GM18519 (cell line): ENCODE measurements around the gene IMMP2L.
"Not testable (repeated sequence)": the region's sequence is repeated elsewhere in the genome, so short reads cannot be mapped to it uniquely, and the experiment has no call there.

Experiments used
- ATAC-seq: cut with Tn5 transposase; IDR thresholded peaks from one replicate; pipeline ENCODE4 v1.9.1; 2021; ENCODE audit warnings: mild to moderate bottlenecking, moderate library complexity; ENCODE audit not compliant: unreplicated experiment, low FRiP score

IMMP2L gene

DNA sequence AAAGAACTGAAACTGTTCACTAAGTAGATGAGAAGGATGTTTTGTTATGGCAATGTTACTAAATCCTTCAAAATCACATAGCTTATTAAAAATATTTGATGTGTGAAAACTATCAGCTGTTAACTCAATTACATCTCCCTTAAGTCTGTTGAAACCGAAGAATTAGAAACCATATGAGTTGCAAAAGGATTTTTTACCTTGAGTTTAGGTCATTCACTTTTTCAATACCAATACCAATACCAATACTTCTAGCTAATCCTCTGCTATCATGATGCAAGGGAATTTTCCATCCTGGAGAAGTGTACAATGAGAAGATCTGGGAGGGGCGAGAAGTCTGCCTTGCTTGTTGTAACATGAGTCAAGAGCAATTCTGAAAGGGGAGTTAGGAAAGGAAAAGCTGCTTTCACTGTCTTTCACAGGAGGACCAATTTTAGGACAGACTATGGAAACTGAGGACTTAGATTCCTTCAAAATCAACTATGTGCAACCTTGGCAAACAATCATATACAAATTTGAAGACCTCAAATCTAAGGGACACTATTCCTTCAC, 199.7 kb downstream of the IMMP2L start:
- ATAC-seq = no peak

DNA sequence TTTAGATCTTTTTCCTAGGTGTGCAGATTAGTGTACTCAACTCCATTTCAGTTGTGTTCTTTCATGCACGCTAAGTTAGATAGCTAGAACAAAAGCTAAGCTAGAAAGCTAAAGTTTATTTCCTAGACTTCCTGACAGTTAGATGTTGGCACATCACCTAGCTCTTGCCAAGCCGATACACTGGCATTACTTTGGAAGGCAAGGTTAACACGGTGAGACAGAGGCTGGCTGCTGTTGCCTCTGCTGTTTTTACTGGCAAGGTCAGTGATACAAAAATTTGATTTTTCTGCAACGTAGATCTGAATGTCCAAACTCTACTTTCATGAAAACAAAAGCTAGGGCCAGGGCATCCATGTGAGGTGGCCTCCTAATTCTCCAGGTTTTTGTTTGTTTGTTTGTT, 203.4 kb downstream of the IMMP2L start:
- ATAC-seq = no peak

DNA sequence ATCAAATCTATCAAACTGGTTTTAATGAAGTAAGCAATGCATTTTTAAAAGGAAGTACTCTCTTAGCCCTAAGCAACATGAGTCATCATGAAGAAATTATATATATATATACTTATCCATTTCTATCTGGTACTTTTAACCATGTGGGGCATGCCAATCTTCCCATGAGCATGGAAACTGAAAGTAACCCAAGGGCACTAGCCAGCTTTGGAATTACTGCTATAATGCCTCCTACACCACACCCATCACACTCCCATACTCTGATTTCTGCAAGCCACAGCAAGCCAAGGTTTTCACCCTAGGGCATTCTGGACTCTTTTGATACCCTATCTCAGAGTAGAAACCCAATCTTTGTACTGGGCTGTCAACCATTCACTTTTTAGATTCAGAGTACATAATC, 204.6 kb downstream of the IMMP2L start:
- ATAC-seq = no peak

DNA sequence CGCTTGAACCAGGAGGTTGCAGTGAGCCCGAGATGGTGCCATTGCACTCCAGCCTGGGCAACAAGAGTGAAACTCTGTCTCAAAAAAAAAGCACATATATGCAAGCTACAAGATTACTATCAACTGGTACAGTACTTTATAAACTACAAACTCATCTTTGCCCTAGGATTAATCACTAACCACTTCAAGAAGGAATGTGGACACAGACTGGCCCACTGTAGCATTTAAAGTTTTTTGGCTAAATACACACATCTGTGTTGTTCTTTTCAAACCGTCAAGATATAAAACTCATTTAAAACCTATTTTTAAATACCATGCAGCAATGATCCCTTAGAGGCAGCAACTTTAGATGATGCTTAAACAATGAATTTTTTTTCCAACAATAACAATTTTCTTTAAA, 205.4 kb downstream of the IMMP2L start:
- no peak for ATAC-seq

GRCh38 chr7:111352319-111352718, 210.0 kb downstream of the IMMP2L start:
- ATAC-seq = no peak

- no peak for ATAC-seq
Observed at GRCh38 chr7:111346219-111346618, 216.1 kb downstream of the IMMP2L start.

DNA sequence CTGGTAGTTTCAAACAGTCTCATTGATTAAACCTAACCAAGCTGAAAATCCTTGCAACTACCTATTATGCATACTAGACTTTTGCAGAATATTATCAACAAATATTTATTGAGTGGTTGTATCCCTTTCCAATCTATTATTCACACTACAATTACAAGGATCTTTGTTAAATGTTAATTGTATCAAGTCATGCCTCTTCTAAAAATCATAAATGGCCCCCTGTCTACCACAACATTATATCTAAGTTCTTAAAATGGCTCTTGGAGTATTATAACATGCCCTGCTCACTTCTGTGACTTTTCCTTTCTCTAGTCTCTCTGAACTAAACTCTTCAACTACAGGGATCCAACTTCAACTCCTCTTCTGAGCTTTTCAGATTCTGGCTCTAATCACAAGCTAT, 219.3 kb downstream of the IMMP2L start:
- ATAC-seq = no peak

DNA sequence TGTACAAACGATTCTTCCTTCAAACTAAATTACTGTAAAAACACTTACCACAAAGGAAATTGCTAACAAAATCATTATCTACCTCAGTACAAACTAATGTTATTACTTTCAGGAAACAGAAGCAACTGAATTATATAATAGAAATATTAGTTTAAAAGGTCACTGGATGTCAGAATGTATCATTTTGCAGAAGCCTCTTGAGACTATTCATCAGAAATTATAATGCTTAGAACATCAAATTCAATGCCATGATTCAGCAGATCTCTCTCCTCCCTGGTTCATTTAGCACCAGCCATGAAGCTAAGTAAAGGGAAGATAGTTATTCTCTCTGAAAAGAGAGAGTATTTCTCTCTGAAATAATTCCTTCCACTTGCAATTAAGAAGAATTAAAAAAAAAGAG, 223.3 kb downstream of the IMMP2L start:
- ATAC-seq = no peak

DNA sequence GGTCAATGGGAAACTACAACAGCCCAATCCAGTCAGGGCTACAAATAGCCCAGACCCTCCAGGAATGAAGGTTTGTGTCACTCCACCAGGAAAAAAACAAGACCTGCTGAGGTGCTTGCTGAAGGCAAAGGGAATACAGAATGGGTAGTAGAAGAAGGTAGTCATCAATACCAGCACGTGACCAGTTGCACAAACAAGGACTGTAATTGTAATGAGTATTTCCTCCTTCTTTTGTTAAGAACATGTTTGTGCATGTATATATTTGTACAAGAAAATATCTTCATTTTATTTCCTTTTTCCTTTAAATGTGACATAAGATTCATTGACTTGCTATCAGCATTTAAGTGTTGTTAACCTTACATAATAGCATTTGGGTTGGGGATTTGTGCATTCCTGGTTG, 229.3 kb downstream of the IMMP2L start:
- ATAC-seq = no peak

DNA sequence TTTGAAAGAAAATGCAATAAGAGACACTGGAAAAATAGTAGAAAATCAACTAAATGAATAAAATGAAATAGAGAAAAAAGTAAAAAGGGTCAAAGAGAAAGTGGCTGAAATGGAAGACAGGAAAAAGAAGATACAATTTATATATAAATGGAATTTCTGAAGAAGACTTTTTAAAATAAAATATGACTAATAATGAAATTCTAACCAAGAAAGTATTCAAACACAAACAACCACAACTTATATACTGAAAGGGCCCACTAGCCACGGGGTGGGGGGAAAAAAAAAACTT, 232.1 kb downstream of the IMMP2L start:
- no peak for ATAC-seq

DNA sequence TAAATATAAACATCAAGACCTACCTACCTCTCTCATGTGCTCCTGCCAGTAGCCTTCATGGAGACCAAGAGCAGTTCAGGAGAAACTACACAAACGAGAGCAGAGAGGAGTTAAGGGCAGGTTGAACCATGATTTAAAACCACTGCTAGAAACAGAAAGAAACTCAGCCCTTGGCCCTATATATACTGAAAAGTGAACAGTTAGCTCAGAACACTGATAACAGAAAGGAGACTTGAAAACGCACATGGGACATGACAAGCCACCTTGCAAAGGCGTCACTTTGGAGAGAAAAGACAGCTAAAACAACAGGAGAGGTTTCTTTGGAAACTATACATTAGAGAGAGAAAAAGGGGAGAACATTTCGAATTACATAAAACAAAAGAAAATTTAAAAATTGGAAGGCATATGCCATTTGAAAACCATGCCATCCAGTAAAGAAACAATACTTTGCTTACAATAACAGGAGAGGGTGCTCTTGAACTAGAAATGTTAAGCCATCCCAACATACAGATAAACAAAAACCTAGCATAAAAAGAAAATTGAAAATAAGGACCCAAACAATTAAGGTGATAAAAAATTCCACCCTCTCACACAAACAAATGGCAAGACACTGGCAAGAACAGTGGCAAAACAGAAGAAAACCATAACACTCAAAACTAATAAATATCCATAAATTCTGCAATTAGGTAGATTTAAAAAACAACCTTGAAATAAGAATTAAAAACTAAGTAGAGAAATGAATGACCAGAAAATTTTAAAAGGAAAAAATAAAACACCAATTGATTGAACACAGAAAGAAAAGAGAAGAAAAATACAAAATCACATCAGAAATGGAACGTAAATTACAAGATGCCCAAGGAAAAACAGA, 232.7 kb downstream of the IMMP2L start:
- peak; percentile 33 for ATAC-seq

GRCh38 chr7:111328487-111328886, 233.8 kb downstream of the IMMP2L start:
- no peak for ATAC-seq

DNA sequence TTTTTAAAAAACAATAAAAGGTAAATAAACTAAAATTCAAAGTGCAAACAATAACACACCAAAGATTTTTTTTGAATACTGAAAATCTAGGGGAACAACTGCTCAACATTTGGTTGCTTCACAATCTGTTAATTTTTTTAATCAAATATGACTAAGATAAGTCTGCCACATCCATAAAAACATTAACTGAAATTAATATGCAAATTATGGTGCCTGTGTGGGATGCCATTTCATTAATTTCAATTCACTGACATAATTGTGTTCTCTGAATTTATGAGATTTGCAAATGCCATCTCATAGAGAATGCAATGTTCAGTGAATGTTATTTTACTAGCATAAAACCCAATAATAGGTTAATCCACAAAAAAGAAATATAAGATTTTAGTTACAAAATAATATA, 237.5 kb downstream of the IMMP2L start:
- no peak for ATAC-seq

- peak; percentile 58 for ATAC-seq
Observed at GRCh38 chr7:111324228-111324627, 238.1 kb downstream of the IMMP2L start.

DNA sequence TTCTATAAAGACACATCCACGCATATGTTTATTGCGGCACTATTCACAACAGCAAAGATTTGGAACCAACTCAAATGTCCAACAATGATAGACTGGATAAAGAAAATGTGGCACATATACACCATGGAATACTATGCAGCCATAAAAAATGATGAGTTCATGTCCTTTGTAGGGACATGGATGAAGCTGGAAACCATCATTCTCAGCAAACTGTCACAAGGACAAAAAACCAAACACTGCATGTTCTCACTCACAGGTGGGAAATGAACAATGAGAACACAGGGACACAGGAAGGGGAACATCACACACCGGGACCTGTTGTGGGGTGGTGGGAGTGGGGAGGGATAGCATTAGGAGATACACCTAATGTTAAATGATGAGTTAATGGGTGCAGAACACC, 238.6 kb downstream of the IMMP2L start:
- ATAC-seq = not testable (repeated sequence)

DNA sequence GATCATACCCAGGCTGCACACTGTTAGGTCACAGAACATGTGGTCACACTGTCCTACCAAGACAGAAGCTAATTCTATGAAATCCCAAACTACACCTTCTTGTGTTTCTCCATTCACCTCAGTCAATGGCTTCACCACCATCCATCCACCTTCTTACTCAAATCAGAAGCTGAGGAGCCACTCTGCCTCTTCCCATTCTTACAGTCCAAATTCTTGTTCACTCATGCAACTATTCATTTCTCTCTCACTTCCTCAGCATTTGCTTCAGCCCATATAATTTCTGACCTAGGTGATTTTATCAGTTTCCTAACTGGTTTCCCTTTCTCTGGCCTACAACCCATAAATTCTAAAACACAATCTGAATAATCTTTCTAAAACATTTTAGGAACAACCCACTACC, 242.2 kb downstream of the IMMP2L start:
- ATAC-seq = no peak

- no peak for ATAC-seq
Observed at GRCh38 chr7:111312966-111313365, 249.3 kb downstream of the IMMP2L start.

- ATAC-seq = no peak
Observed at GRCh38 chr7:111308691-111309090, 253.6 kb downstream of the IMMP2L start.

GRCh38 chr7:111301891-111302290, 260.4 kb downstream of the IMMP2L start:
- ATAC-seq = no peak

DNA sequence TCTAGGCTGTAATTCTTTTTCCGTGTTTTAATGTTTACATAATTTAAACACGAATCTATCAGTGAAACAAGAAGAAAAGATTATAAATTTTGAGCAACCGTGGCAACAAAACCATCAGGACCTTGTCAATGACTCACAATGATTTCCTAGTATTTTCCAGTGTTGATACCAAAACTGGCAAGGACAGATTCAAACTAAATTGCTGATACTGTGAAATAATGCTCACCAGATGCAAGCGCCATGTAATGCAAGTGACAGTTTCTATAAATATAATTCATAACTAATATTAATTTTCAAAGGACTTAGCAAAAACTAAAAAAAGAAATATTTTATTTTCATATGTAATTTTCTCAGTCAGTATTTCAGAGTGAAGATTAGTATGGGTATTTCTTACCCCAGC, 267.8 kb downstream of the IMMP2L start:
- ATAC-seq = no peak

- no peak for ATAC-seq
Observed at GRCh38 chr7:111292026-111292470, 270.2 kb downstream of the IMMP2L start.

- ATAC-seq = no peak
Observed at GRCh38 chr7:111290982-111291381, 271.3 kb downstream of the IMMP2L start.
